H7 (cell line): Measurements from ENCODE around the gene CRYBB3. TPM values are rescaled to one million over a fixed set of nuclear protein-coding genes. Genes with fewer than 3 reads are reported as not detected.
"Not testable (repeated sequence)": the region's sequence is repeated elsewhere in the genome, so short reads cannot be mapped to it uniquely, and the experiment has no call there.

Experiments
- DNase-seq: peaks from one replicate; pipeline ENCODE4 v3.0.0; 2012
- H3K27me3 ChIP-seq: 2 replicates; pipeline ENCODE4 v1.6.0; 2011; ENCODE audit warnings: mild to moderate bottlenecking, low read length; ENCODE audit not compliant: control insufficient read depth, insufficient read depth
- H3K36me3 ChIP-seq: replicated peaks from 2 replicates; pipeline ENCODE4 v1.5.1; 2011; ENCODE audit warnings: low read length; ENCODE audit not compliant: control insufficient read depth, insufficient read depth
- H3K4me3 ChIP-seq: 2 replicates; pipeline ENCODE4 v1.5.1; 2011; ENCODE audit warnings: low read depth, mild to moderate bottlenecking, control low read depth, low read length, moderate library complexity; ENCODE audit not compliant: insufficient read depth
- total RNA-seq: library from RNA; depleted of rRNA; stranded (reverse); fragments of >200 nt; shearing (Covaris generic); gene quantifications from 2 replicates; pipeline ENCODE4 v1.2.3, GENCODE V29; 2014

The CRYBB3 gene
- total RNA-seq, 1 experiment from 2014 or later, result 0.10 TPM

DNA sequence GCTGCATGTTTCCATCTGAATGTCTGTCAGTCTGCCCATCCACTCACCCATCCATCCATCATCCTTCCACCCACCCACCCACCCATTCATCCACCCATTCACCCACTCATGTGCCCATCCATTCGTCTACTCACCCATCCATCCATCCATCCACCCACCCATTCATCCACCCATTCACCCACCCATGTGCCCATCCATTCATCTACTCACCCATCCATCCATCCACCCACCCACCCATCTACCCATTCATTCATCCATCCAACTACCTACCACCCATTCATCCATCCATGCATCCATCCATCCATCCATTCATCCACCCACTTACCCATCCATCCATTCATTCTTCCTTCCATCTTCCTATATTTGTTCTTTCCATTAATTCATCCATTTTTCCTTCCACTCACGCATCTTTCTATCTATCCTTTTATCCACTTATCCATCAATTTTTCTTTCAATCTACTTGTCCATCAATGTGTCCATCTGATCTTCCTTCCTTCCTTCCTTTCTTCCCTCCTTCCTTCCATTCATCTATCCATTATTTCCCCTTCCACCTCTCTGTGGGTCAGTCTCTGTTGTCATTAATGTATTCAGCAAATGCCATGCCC lies 8.0 kb downstream of the CRYBB3 start:
- DNase-seq, result no peak
- Histone ChIP-seq H3K4me3 (no peak overlapping the region), H3K27me3 (no peaks in the 10 kb centered on the region), H3K36me3 (no peaks in the 10 kb centered on the region)

DNA sequence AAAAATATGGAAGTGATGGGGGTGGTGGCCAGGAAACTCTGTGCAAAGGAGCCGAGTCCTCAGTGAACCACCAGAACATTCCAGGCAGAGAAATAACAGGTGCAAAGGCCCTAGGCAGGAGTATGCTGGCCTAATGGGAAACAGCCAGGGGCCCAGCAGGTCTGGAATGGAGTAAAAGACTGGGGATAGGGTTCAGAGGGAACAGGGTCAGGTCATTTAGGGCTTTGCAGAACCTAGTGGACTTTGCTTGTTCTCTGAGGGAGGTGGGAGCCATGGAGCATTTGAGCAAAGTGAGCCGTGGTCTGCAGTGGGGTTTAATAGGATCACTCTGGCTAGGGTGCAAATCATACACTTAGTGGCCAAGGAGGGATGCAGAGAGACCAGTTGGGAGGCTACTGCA lies 8.7 kb downstream of the CRYBB3 start:
- Histone ChIP-seq H3K27me3 (no peaks in the 10 kb centered on the region), H3K36me3 (no peaks in the 10 kb centered on the region), H3K4me3 (no peak overlapping the region)
- DNase-seq, result no peak

- Histone ChIP-seq H3K36me3 (no peaks in the 10 kb centered on the region), H3K4me3 (no peak overlapping the region), H3K27me3 (no peaks in the 10 kb centered on the region)
- peak; percentile 69 for DNase-seq
Observed at GRCh38 chr22:25208743-25209505, 9.3 kb downstream of the CRYBB3 start.

DNA sequence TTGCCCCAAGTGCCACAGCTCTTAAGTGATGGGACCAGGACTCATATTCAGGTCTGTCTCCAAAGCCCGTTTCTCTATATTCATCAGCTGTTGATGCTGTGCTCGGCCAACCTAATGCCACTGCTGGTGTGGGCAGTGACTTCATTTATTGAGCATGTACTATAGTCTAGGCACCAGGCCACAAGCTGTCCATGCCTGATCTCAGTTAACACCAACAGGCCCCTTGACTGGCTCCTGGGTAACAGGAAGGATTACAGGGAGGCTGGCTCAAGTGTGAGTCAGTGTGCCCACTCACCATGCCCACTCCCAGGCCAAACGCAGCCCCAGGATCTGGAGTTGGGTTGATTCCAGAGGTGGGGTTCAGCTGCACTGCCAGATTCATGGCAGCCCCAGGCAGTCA lies 11.1 kb downstream of the CRYBB3 start:
- Histone ChIP-seq H3K36me3 (no peaks in the 10 kb centered on the region), H3K27me3 (no peaks in the 10 kb centered on the region), H3K4me3 (no peak overlapping the region)
- no peak for DNase-seq

GRCh38 chr22:25212337-25212736 lies 12.7 kb downstream of the CRYBB3 start:
- Histone ChIP-seq H3K36me3 (no peaks in the 10 kb centered on the region), H3K4me3 (no peak overlapping the region), H3K27me3 (no peaks in the 10 kb centered on the region)
- DNase-seq, result no peak

- no peak overlapping the region for H3K4me3 ChIP-seq
- DNase-seq, result no peak
- no peaks in the 10 kb centered on the region for H3K27me3 ChIP-seq
- H3K36me3 ChIP-seq, result no peaks in the 10 kb centered on the region
Observed at GRCh38 chr22:25213221-25213620, 13.6 kb downstream of the CRYBB3 start.

GRCh38 chr22:25216230-25216629 lies 16.6 kb downstream of the CRYBB3 start:
- no peaks in the 10 kb centered on the region for H3K36me3 ChIP-seq
- no peaks in the 10 kb centered on the region for H3K27me3 ChIP-seq
- DNase-seq, result no peak
- H3K4me3 ChIP-seq, result no peak overlapping the region

- Histone ChIP-seq H3K27me3 (no peaks in the 10 kb centered on the region), H3K4me3 (no peak within 1 kb of the TSS), H3K36me3 (no peaks in the 10 kb centered on the region)
- DNase-seq, result peak; percentile 15
Observed at GRCh38 chr22:25219211-25219689, 19.6 kb downstream of the CRYBB3 start, which contains the start of gene CRYBB2. CRYBB2 (plus strand) TSS chr22:25219639; CDS start chr22:25221430, 1,791 bp downstream.

- no peak for DNase-seq
- H3K4me3 ChIP-seq, result no peak overlapping the region
- H3K36me3 ChIP-seq, result no peaks in the 10 kb centered on the region
- H3K27me3 ChIP-seq, result no peaks in the 10 kb centered on the region
Observed at GRCh38 chr22:25219948-25220442, 20.3 kb downstream of the CRYBB3 start.

DNA sequence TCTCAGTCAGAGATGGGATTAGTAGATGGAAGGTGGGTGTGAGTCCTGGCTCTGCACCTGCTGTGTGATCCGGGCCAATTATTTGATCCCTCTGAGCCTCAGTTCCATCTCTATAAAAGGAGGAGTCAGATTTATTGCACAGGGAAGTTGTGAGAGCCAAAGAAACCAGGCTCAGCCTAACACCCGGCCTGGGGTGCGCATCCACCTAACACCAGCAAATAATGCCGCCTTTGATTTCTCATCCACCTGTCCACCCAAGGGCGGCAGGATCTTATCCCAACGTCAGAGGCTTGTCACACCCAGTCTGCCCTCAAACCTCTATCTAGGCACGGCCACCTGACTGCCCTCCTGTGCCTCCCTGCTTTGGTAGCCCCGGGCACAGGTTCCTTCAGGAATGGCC lies 22.1 kb downstream of the CRYBB3 start:
- H3K36me3 ChIP-seq, result no peaks in the 10 kb centered on the region
- peak; percentile 15 for DNase-seq
- no peaks in the 10 kb centered on the region for H3K27me3 ChIP-seq

GRCh38 chr22:25223269-25223850 lies 23.7 kb downstream of the CRYBB3 start:
- H3K4me3 ChIP-seq, result no peak overlapping the region
- peak; percentile 17 for DNase-seq
- H3K27me3 ChIP-seq, result no peaks in the 10 kb centered on the region
- no peaks in the 10 kb centered on the region for H3K36me3 ChIP-seq

More for the DNA sequence above, 22.1 kb downstream of the CRYBB3 start:
- no peak overlapping the region for H3K4me3 ChIP-seq

- no peak for DNase-seq
- H3K36me3 ChIP-seq, result no peaks in the 10 kb centered on the region
- H3K27me3 ChIP-seq, result no peaks in the 10 kb centered on the region
- no peak overlapping the region for H3K4me3 ChIP-seq
Observed at GRCh38 chr22:25228822-25229221, 29.2 kb downstream of the CRYBB3 start.

DNA sequence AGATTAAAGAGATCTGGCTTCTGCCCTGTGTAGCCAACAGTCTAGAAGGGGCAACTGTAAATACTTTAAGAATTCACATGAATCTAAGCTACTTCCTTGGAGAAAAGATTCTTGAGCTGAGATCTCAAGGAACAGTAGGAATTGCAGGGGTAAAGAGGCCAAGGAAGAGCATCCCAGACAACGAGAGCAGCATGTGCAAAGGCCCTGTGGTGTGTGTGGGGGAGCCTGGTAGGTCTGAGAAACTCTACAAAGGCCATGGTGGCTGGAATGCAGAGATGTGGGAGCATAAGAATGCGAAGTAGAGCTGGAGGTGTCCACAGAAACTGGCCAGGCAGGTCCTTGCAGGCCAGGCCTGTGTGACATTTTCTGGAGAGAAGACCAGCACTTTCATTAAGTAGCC lies 31.1 kb downstream of the CRYBB3 start:
- H3K27me3 ChIP-seq, DNase-seq, H3K36me3 ChIP-seq, H3K4me3 ChIP-seq: not testable (repeated sequence)

GRCh38 chr22:25232301-25232700 lies 32.6 kb downstream of the CRYBB3 start:
- DNase-seq, result peak; percentile 35
- Histone ChIP-seq H3K4me3 (no peak overlapping the region), H3K36me3 (no peaks in the 10 kb centered on the region)

GRCh38 chr22:25233706-25234105 lies 34.0 kb downstream of the CRYBB3 start:
- not testable (repeated sequence) for DNase-seq

More at GRCh38 chr22:25232301-25232700, 32.6 kb downstream of the CRYBB3 start:
- no peaks in the 10 kb centered on the region; the same call in 1 of the 2 replicates for H3K27me3 ChIP-seq

More at GRCh38 chr22:25233706-25234105, 34.0 kb downstream of the CRYBB3 start:
- H3K4me3 ChIP-seq, H3K27me3 ChIP-seq, H3K36me3 ChIP-seq: not testable (repeated sequence)
